Measurements from ENCODE around the gene CANT1. TPM values are rescaled to one million over a fixed set of nuclear protein-coding genes. Genes with fewer than 3 reads are reported as not detected.

Gene CANT1
- total and polyA plus RNA-seq, 9 of the 15 experiments (the other 6 are each of a cell fraction or from before 2014, with no cell fraction given) = 2.7 to 66.4 (median 22.5) TPM

- peak; percentile 66 to 82 for TF ChIP-seq RAD21 (CRISPR knock-in tag; conservative IDR thresholded peaks at IDR 0.05 in 1 of 2, IDR thresholded peaks at IDR 0.05 in 1 of 2)
- peak; percentile 41 for TF ChIP-seq HDAC3 (IDR thresholded peaks at IDR 0.05; ENCODE audit: borderline replicate concordance, partially characterized antibody)
- TF ChIP-seq ZNF408 (CRISPR knock-in tag; IDR thresholded peaks at IDR 0.05; ENCODE audit: low read depth) = no peak
- no peak for TF ChIP-seq ZNF140 (CRISPR knock-in tag; IDR thresholded peaks at IDR 0.05)
- TF ChIP-seq POLR2A (conservative IDR thresholded peaks at IDR 0.05) = no peak
- TF ChIP-seq CSDE1 (IDR thresholded peaks at IDR 0.05) = no peak
- no peak for TF ChIP-seq NCOA1 (IDR thresholded peaks at IDR 0.05; ENCODE audit: low read depth)
- TF ChIP-seq VEZF1 (CRISPR knock-in tag; IDR thresholded peaks at IDR 0.05) = 0 out of 2 replicates have a peak, but pooled peaks have one; percentile 27
- no peak for TF ChIP-seq ZNF740 (CRISPR knock-in tag; IDR thresholded peaks at IDR 0.05)
- TF ChIP-seq ZNF740 (tag; IDR thresholded peaks at IDR 0.05) = 0 out of 4 replicates have a peak, but pooled peaks of 1 of the 2 experiments have one; percentile 38
- TF ChIP-seq KHSRP (IDR thresholded peaks at IDR 0.05) = peak; percentile 34; the same call in 1 of the 2 replicates
- TF ChIP-seq ZHX1 (conservative IDR thresholded peaks at IDR 0.05; ENCODE audit: low read length) = no peak
- no peak for TF ChIP-seq USF1 (CRISPR knock-in tag; IDR thresholded peaks at IDR 0.05)
Observed at GRCh38 chr17:78986048-78986648, 23.4 kb downstream of the CANT1 start (continued).
